ENCODE data around the gene PAQR7.

DNA sequence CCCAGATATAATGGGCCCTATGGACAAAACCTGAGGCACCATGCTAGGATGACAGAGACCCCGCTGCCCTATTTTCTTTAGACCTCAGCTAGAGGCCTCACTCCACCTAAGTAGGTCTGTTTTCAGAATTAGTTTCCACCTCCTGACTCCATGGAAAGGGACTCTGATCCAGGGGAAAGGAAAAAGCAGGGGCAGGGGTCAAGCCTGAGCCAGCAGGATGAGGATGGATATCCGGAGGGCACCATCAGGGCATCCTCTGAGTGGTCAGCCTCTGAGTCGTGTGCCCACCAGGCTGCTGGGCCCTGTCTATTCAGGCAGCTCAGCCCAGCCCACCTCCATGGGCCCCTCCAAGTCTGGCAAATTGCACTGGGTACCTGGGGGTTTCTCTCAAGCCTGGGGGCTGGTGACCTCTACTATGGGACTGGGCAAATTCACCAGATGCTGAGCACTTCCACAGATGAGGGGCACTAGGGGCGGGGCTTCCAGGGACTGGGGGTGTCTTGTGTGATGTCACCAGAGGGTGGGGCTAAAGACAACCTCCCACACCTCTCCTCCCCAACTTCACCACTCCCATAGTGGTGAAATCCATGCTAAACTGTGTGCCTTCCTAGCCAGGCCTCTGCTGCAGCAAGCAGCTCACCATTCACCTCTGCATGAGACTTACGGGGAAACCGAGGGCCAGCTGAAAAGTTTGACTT lies 5.5 kb downstream of the PAQR7 start:
- TF ChIP-seq, protein P1, sequence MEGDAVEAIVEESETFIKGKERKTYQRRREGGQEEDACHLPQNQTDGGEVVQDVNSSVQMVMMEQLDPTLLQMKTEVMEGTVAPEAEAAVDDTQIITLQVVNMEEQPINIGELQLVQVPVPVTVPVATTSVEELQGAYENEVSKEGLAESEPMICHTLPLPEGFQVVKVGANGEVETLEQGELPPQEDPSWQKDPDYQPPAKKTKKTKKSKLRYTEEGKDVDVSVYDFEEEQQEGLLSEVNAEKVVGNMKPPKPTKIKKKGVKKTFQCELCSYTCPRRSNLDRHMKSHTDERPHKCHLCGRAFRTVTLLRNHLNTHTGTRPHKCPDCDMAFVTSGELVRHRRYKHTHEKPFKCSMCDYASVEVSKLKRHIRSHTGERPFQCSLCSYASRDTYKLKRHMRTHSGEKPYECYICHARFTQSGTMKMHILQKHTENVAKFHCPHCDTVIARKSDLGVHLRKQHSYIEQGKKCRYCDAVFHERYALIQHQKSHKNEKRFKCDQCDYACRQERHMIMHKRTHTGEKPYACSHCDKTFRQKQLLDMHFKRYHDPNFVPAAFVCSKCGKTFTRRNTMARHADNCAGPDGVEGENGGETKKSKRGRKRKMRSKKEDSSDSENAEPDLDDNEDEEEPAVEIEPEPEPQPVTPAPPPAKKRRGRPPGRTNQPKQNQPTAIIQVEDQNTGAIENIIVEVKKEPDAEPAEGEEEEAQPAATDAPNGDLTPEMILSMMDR (conservative IDR thresholded peaks at IDR 0.05) = no peak
- no peak for TF ChIP-seq ZFX (IDR thresholded peaks at IDR 0.05)
